Cardiac septum (tissue), 1 donor: ENCODE measurements around the gene ITGBL1. TPM values are rescaled to one million over a fixed set of nuclear protein-coding genes. Genes with fewer than 3 reads are reported as not detected.

Source experiments
- DNase-seq: peaks from one replicate; pipeline ENCODE4 v3.0.0-alpha.2; 2020; ENCODE audit warnings: low spot score
- intact Hi-C: fragments of 100-400 bp; cut with DNase I; formaldehyde crosslinking; loops from one replicate; pipeline ENCODE4 v1.14.0; 2022
- total RNA-seq: library from RNA; stranded (reverse); fragmentation: NEBNext Ultra II Directional; extraction: Animal tissue kit (Norgen Biotek cat#: 25700); gene quantifications from one replicate; pipeline ENCODE4 v1.2.1, GENCODE V29; 2021
- donor health status: DM: no; HTN: no; CAD: no.

The ITGBL1 gene
- total RNA-seq, 1 donor from 2014 or later = 9.2 TPM

GRCh38 chr13:101544979-101545378 lies 92.5 kb downstream of the ITGBL1 start:
- DNase-seq = no peak
- intact Hi-C loops = no loop called here

GRCh38 chr13:101545521-101545920 lies 93.0 kb downstream of the ITGBL1 start:
- no peak for DNase-seq
- intact Hi-C loops = no loop called here

GRCh38 chr13:101552286-101552685 lies 99.8 kb downstream of the ITGBL1 start:
- DNase-seq = no peak
- intact Hi-C loops = no loop called here

- intact Hi-C loops = no loop called here
- no peak for DNase-seq
These were observed 100.3 kb downstream of the ITGBL1 start for GRCh38 chr13:101552786-101553185.

GRCh38 chr13:101554420-101555125 lies 102.1 kb downstream of the ITGBL1 start:
- intact Hi-C loops = no loop called here
- no peak for DNase-seq

GRCh38 chr13:101555610-101556009 lies 103.1 kb downstream of the ITGBL1 start:
- no peak for DNase-seq
- intact Hi-C loops = no loop called here

- no peak for DNase-seq
- intact Hi-C loops = no loop called here
These were observed 104.2 kb downstream of the ITGBL1 start for GRCh38 chr13:101556676-101557123.

- intact Hi-C loops = no loop called here
- DNase-seq = no peak
These were observed 112.8 kb downstream of the ITGBL1 start for GRCh38 chr13:101565317-101565716.

GRCh38 chr13:101567841-101568240 lies 115.4 kb downstream of the ITGBL1 start:
- intact Hi-C loops = no loop called here
- DNase-seq = no peak

- no peak for DNase-seq
- intact Hi-C loops = no loop called here
These were observed 117.3 kb downstream of the ITGBL1 start for GRCh38 chr13:101569807-101570206.

GRCh38 chr13:101570410-101570809 lies 117.9 kb downstream of the ITGBL1 start:
- intact Hi-C loops = no loop called here
- no peak for DNase-seq

- intact Hi-C loops = no loop called here
These were observed 120.0 kb downstream of the ITGBL1 start for GRCh38 chr13:101572456-101572855.

GRCh38 chr13:101575581-101575980 lies 123.1 kb downstream of the ITGBL1 start:
- no peak for DNase-seq
- intact Hi-C loops = no loop called here

More at GRCh38 chr13:101572456-101572855, 120.0 kb downstream of the ITGBL1 start:
- DNase-seq = no peak

- no peak for DNase-seq
- intact Hi-C loops = no loop called here
These were observed 124.0 kb downstream of the ITGBL1 start for GRCh38 chr13:101576455-101576854.

GRCh38 chr13:101576977-101577376 lies 124.5 kb downstream of the ITGBL1 start:
- intact Hi-C loops = no loop called here
- DNase-seq = no peak

GRCh38 chr13:101579281-101579802 lies 126.9 kb downstream of the ITGBL1 start:
- no peak for DNase-seq
- intact Hi-C loops = no loop called here

- no peak for DNase-seq
- intact Hi-C loops = no loop called here
These were observed 131.9 kb downstream of the ITGBL1 start for GRCh38 chr13:101584331-101584730.

GRCh38 chr13:101590479-101590878 lies 138.0 kb downstream of the ITGBL1 start:
- DNase-seq = no peak
- intact Hi-C loops = no loop called here

GRCh38 chr13:101594936-101595335 lies 142.5 kb downstream of the ITGBL1 start:
- intact Hi-C loops = no loop called here

GRCh38 chr13:101596803-101597202 lies 144.3 kb downstream of the ITGBL1 start:
- intact Hi-C loops = no loop called here
- no peak for DNase-seq

More at GRCh38 chr13:101594936-101595335, 142.5 kb downstream of the ITGBL1 start:
- DNase-seq = no peak
